K562 (cell line): ENCODE data around the gene EML1. TPM values are rescaled to one million over a fixed set of nuclear protein-coding genes. Genes with fewer than 3 reads are reported as not detected.

Source experiments
- ATAC-seq: fragments of 200-7000 bp; cut with Tn5 transposase; 3 replicates; pipeline ENCODE4 v1.9.1; 2020; ENCODE audit warnings: moderate library complexity
- BruUV-seq: library from RNA; stranded (reverse); fragments of 400-500 nt; replicated peaks from 2 replicates; lab custom pipeline; 2021; lab: Mats Ljungman, UMichigan
- CTCF ChIA-PET: fragments of 300-600 bp; formaldehyde crosslinking; extraction: SDS; loops from one replicate; lab custom pipeline; 2021; ENCODE audit warnings: low intra/inter-chr PET ratio; lab: Yijun Ruan, JAX
- POLR2A ChIA-PET: fragments of 300-600, 350-650 bp; sonication (Branson Sonifier 250); formaldehyde crosslinking; extraction: SDS; loops from one replicate; lab custom pipeline; 2021; ENCODE audit warnings: antibody characterized with exemption, inconsistent platforms; lab: Yijun Ruan, JAX
- DNase-seq, 4 experiments: peaks; one replicate each; pipeline versions ENCODE4 v3.0.0 to v3.0.0-alpha.2; 2011 to 2018; ENCODE audit warnings: low spot score in 3 of 4, mixed read lengths in 3 of 4; ENCODE audit errors: extremely low read depth in 1 of 4
- FAIRE-seq: peaks from 2 replicates; lab custom pipeline; 2011; peaks lifted over from hg19 to GRCh38; lab: Jason Lieb, UNC
- H2AFZ ChIP-seq: 2 replicates; pipeline ENCODE4 v1.6.0; 2011; ENCODE audit warnings: low read depth, low read length, control low read depth, inconsistent platforms
- H3K27ac ChIP-seq: fragments of 200-600 bp; 3 replicates; pipeline ENCODE4 v1.8.0; 2011; ENCODE audit warnings: low read depth, mild to moderate bottlenecking, control low read depth, inconsistent platforms, low read length, moderate library complexity, mixed read lengths; ENCODE audit errors: extremely low read depth
- H3K27me3 ChIP-seq, 2 experiments: fragments of 300-600 bp in 1 of 2; 2 replicates in 1 of 2; 3 replicates in 1 of 2; pipeline versions ENCODE4 v1.6.0 to v1.8.0; 2011; ENCODE audit warnings: inconsistent platforms in 2 of 2, low read length in 2 of 2, mild to moderate bottlenecking in 1 of 2, mixed read lengths in 1 of 2, moderate library complexity in 1 of 2; ENCODE audit not compliant: control insufficient read depth in 2 of 2, insufficient read depth in 2 of 2
- H3K36me3 ChIP-seq: fragments of 300-600 bp; 3 replicates; pipeline ENCODE4 v1.8.0; 2011; ENCODE audit warnings: mild to moderate bottlenecking, low read length, inconsistent platforms; ENCODE audit not compliant: control insufficient read depth, insufficient read depth
- H3K4me1 ChIP-seq, 2 experiments: fragments of 200-600 bp in 1 of 2; replicated peaks in 1 of 2; 2 replicates in 1 of 2; 3 replicates in 1 of 2; pipeline versions ENCODE4 v1.5.1 to v1.8.0; 2011; ENCODE audit warnings: inconsistent platforms in 2 of 2, low read length in 2 of 2, mild to moderate bottlenecking in 1 of 2, mixed read lengths in 1 of 2, moderate library complexity in 1 of 2; ENCODE audit not compliant: control insufficient read depth in 2 of 2, insufficient read depth in 2 of 2
- H3K4me2 ChIP-seq: 2 replicates; pipeline ENCODE4 v1.6.1; 2011; ENCODE audit warnings: low read length, control low read depth, inconsistent platforms, mixed read lengths; ENCODE audit not compliant: insufficient read depth
- H3K4me3 ChIP-seq: fragments of 200-600 bp; sonication (generic), shearing (Covaris generic); 2 replicates; pipeline ENCODE4 v1.5.1; 2016; ENCODE audit warnings: control low read depth, inconsistent platforms
- H3K79me2 ChIP-seq: fragments of 200-600 bp; 3 replicates; pipeline ENCODE4 v1.8.0; 2011; ENCODE audit warnings: low read length, inconsistent platforms; ENCODE audit not compliant: control insufficient read depth, insufficient read depth
- H3K9ac ChIP-seq, 2 experiments: 2 replicates each; pipeline versions ENCODE4 v1.6.0 to v1.6.1; 2011; ENCODE audit warnings: low read depth in 2 of 2, low read length in 2 of 2, control low read depth in 1 of 2, inconsistent platforms in 1 of 2, mild to moderate bottlenecking in 1 of 2, mixed read lengths in 1 of 2; ENCODE audit not compliant: insufficient read depth in 1 of 2
- H3K9me1 ChIP-seq: one replicate; pipeline ENCODE4 v1.6.0; 2011; ENCODE audit warnings: inconsistent platforms, mild to moderate bottlenecking, low read length, moderate library complexity; ENCODE audit not compliant: control insufficient read depth, insufficient read depth
- H3K9me3 ChIP-seq: replicated peaks from 2 replicates; pipeline ENCODE4 v1.5.1; 2011; ENCODE audit warnings: low read depth, low read length, inconsistent platforms; ENCODE audit not compliant: control insufficient read depth, insufficient read depth
- H4K20me1 ChIP-seq: replicated peaks from 2 replicates; pipeline ENCODE4 v1.6.1; 2011; ENCODE audit warnings: low read length, inconsistent platforms, mixed read lengths; ENCODE audit not compliant: control insufficient read depth, insufficient read depth
- BRD4 ChIP-seq: fragments of 200-600 bp; sonication (generic); IDR thresholded peaks from 2 replicates; pipeline ENCODE4 v1.6.1; 2017; ENCODE audit warnings: inconsistent platforms
- FOXK1 ChIP-seq: sonication (generic); formaldehyde crosslinking; IDR thresholded peaks from 2 replicates; pipeline ENCODE4 v1.8.0; 2022; ENCODE audit warnings: missing genetic modification reagents, mild to moderate bottlenecking, borderline replicate concordance
- HDAC3 ChIP-seq: fragments of 450-650 bp; IDR thresholded peaks from 2 replicates; pipeline ENCODE4 v1.6.1; 2018; ENCODE audit warnings: borderline replicate concordance, mild to moderate bottlenecking, moderate library complexity; ENCODE audit not compliant: partially characterized antibody
- HMG20A ChIP-seq: fragments of 450-650 bp; formaldehyde crosslinking; conservative IDR thresholded peaks from 2 replicates; pipeline ENCODE4 v1.4.0; 2020; ENCODE audit warnings: mild to moderate bottlenecking, mixed read lengths
- MAFG ChIP-seq: fragments of 450-650 bp; conservative IDR thresholded peaks from 2 replicates; pipeline ENCODE4 v1.6.1; 2016; ENCODE audit warnings: missing genetic modification characterization, missing compliant biosample characterization
- TRIM24 ChIP-seq, 2 experiments: fragments of 450-650 bp; IDR thresholded peaks; 2 replicates each; pipeline ENCODE4 v1.6.1; 2016
- TSC22D4 ChIP-seq: fragments of 450-650 bp; IDR thresholded peaks from 2 replicates; pipeline ENCODE4 v1.6.1; 2016; ENCODE audit warnings: missing genetic modification characterization, missing biosample characterization, control low read depth
- UBTF ChIP-seq, 2 experiments: IDR thresholded peaks; 2 replicates each; pipeline ENCODE4 v1.6.1; 2012; ENCODE audit warnings: improper control_type of control experiment in 2 of 2, low read depth in 2 of 2, low read length in 2 of 2, borderline replicate concordance in 1 of 2
- ZFP91 ChIP-seq: sonication (generic); formaldehyde crosslinking; IDR thresholded peaks from 2 replicates; pipeline ENCODE4 v1.8.0; 2022; ENCODE audit warnings: mild to moderate bottlenecking, missing genetic modification reagents
- WGBS: fragments of 100-300 bp; shearing (Covaris generic); methylation state at CpG from one replicate; pipeline ENCODE4 v1.1.6; 2016; ENCODE audit warnings: low coverage, mixed read lengths; ENCODE audit not compliant: insufficient coverage; ENCODE audit errors: missing lambda C conversion rate; 5-methylcytosine and 5-hydroxymethylcytosine counted together
- in situ Hi-C: fragments of 300-500 bp; cut with MboI; formaldehyde crosslinking; loops from 4 replicates; pipeline ENCODE4 v1.15.0; 2018; ENCODE audit warnings: inconsistent platforms, mixed read lengths
- intact Hi-C: fragments of 100-400 bp; cut with micrococcal nuclease; formaldehyde crosslinking; loops from 2 replicates; pipeline ENCODE4 v1.14.2; 2022
- polyA plus RNA-seq, 8 experiments: library from polyadenylated mRNA; depleted of rRNA in 4 of 8; stranded (reverse) in 5 of 8; unstranded in 3 of 8; fragments of >200 nt; fragmentation: Nextera tagmentation in 2 of 8; fragmentation: Illumina TruSeq in 1 of 8; extraction: Ambion mirVana in 2 of 8; extraction: Trizol in 1 of 8; gene quantifications; 2 replicates each; pipeline versions ENCODE4 v1.2.1 to v1.2.3, GENCODE V29; 2011 to 2014; ENCODE audit warnings: inconsistent platforms in 1 of 8, missing spikeins in 1 of 8
- total RNA-seq, 7 experiments: library from RNA; depleted of rRNA in 6 of 7; stranded (reverse); fragments of >200 nt in 6 of 7; fragmentation: Illumina TruSeq in 2 of 7; extraction: Trizol in 2 of 7; gene quantifications; 2 replicates each; pipeline versions ENCODE4 v1.2.1 to v1.2.3, GENCODE V29; 2011 to 2021; ENCODE audit warnings: low replicate concordance in 1 of 7

The EML1 gene
- total and polyA plus RNA-seq, 9 of the 15 experiments (the other 6 are each of a cell fraction or from before 2014, with no cell fraction given) = 0.01 to 0.35 (median 0.07) TPM; not detected in 2

DNA sequence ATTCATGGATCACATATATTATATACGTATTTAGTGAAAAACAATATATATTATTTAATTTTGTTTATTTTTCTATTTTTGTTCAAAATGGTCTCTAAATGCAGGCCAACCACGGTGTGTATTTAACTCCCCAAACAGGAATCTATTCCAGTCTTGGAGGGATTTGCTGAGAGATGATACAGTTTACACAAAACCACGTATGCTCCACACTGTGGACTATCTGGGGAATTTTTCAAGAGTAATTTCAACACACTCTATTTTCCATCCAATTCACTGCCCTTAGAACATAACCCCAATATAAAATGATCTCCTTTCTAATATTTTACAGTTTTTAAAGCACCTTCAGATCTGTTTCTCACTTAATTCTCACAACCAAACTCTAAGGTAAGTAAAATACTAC, 15.3 kb downstream of the EML1 start (continued):
- TF ChIP-seq ZFP91 (CRISPR knock-in tag) = no peak
- no peak for TF ChIP-seq UBTF (IDR thresholded peaks at IDR 0.05; ENCODE audit: borderline replicate concordance in 1 of 2, low read depth in 2 of 2, low read length in 2 of 2)

DNA sequence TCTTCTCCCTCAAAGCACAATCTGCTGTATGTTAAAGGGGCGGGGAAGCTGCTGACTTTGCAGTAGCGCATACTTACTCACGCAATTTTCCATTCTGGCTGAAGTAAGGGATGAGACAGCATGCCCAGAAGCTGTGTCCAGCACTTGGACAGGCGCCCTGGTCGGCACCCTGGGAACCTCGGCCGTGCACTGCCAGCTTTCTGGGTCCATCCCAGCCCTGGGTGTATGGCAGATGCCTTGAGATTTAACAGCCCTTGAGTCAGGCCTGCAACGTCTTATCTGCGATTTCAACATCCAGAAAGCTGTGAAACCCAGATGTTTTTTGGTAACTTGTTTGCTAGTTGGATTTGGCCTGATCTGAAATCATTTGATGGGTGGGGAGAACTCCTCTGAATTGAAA, 16.1 kb downstream of the EML1 start:
- CTCF ChIA-PET = no interaction called here
- intact Hi-C loops = no loop called here

More for the DNA sequence above, 16.1 kb downstream of the EML1 start:
- Histone ChIP-seq H4K20me1 (no peaks in the 10 kb centered on the region), H3K36me3 (no peaks in the 10 kb centered on the region), H2AFZ (no peak overlapping the region), H3K9ac (no peak overlapping the region), H3K27me3 (peaks cover 11 to 38% of the 10 kb centered on the region in 2 experiments; a peak in 4 of 5 replicates), H3K4me1 (no peaks in the 10 kb centered on the region), H3K9me3 (no peaks in the 10 kb centered on the region), H3K9me1 (no peaks in the 10 kb centered on the region), H3K79me2 (no peaks in the 10 kb centered on the region), H3K4me2 (no peak overlapping the region), H3K27ac (no peak overlapping the region), H3K4me3 (no peak overlapping the region)
- ATAC-seq (no peak), DNase-seq (no peak)
- no TSS peak for BruUV-seq
- WGBS = 0% methylated on average over 7 of the region's 9 CpGs
- POLR2A ChIA-PET = no interaction called here
- TF ChIP-seq TRIM24 (IDR thresholded peaks at IDR 0.05) (no peak), TSC22D4 (tag) (no peak), HDAC3 (no peak), MAFG (tag) (no peak), FOXK1 (no peak), HMG20A (CRISPR knock-in tag) (no peak), BRD4 (no peak)
- TF ChIP-seq, all 486 proteins: peak for 0
- in situ Hi-C loops = no loop called here
- no peak for FAIRE-seq
